BLaER1 treated with 17β-estradiol and CSF1 and Interleukin-3, amounts not matched to agents 10 nM and 100 nM (cell line): ENCODE data around the gene GTF2A2.
A peak's percentile ranks its signal among the peaks of the same experiment; 100 is the strongest.

Experiments
- H3K27ac ChIP-seq, 11 experiments: shearing (Covaris generic); formaldehyde crosslinking; 2 replicates each; pipeline ENCODE4 v1.8.1; 2022
- H3K27me3 ChIP-seq, 11 experiments: shearing (Covaris generic); formaldehyde crosslinking; 2 replicates each; pipeline ENCODE4 v1.8.1; 2022
- H3K36me3 ChIP-seq, 11 experiments: shearing (Covaris generic); formaldehyde crosslinking; 2 replicates each; pipeline ENCODE4 v1.8.1; 2022
- H3K4me1 ChIP-seq, 10 experiments: shearing (Covaris generic); formaldehyde crosslinking; 2 replicates each; pipeline ENCODE4 v1.8.1; 2022
- H3K4me2 ChIP-seq, 11 experiments: shearing (Covaris generic); formaldehyde crosslinking; 2 replicates each; pipeline ENCODE4 v1.8.1; 2022
- H3K4me3 ChIP-seq, 10 experiments: shearing (Covaris generic); formaldehyde crosslinking; 2 replicates each; pipeline ENCODE4 v1.8.1; 2022
- H3K9ac ChIP-seq, 11 experiments: shearing (Covaris generic); formaldehyde crosslinking; 2 replicates each; pipeline ENCODE4 v1.8.1; 2022
- H3K9me3 ChIP-seq, 11 experiments: shearing (Covaris generic); formaldehyde crosslinking; replicated peaks in 1 of 11; 2 replicates each; pipeline ENCODE4 v1.8.1; 2022
- H4K20me1 ChIP-seq, 11 experiments: shearing (Covaris generic); formaldehyde crosslinking; 2 replicates each; pipeline ENCODE4 v1.8.1; 2022
- Cebpa-rat ChIP-seq, 11 experiments: shearing (Covaris generic); IDR thresholded peaks; 2 replicates each; pipeline ENCODE4 v1.8.1; 2022

GTF2A2 gene

DNA sequence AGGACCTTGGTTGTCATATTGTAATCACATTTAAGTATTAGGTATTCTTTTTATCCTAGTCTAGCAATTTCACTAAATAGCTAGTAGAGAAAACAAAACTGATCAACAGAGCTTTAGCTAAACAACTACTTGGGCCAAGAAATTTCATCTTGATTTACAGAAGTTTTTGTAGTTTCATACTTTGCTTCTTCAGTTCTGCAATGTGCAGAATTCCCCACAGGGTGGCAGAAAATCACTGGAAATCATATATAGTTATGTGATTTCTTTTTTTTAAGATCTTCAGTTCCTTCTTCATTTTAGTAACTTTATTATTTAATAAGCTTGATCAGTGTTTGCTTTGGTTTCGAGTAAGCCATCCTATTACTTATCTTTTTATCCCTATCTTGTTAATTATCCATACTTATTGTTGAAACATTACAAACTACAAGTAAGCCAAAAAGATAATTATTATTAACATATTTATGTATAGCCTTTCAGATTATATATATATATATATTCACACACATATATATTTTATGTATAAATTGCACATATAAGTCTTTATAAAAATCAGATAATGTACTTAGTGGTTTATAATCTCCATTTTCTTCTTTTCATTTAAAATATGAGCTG, 34.0 kb upstream of the GTF2A2 start:
- Histone ChIP-seq H3K4me1 (peaks cover 23 to 36% (median 26%) of the 10 kb centered on the region in 10 experiments), H3K36me3 (peaks cover 0 to 14% (median 6%) of the 10 kb centered on the region in 11 experiments; a peak in 7 of 22 replicates), H3K27ac (no peak overlapping the region), H4K20me1 (peaks cover 0 to 28% (median 15%) of the 10 kb centered on the region in 11 experiments; a peak in 18 of 22 replicates), H3K9me3 (no peaks in the 10 kb centered on the region), H3K4me3 (no peak overlapping the region), H3K27me3 (no peaks in the 10 kb centered on the region), H3K4me2 (peak overlapping the region in 1 of 11 experiments; percentile 79; a peak in 1 of 22 replicates), H3K9ac (no peak overlapping the region)
- no peak for TF ChIP-seq Cebpa-rat (IDR thresholded peaks at IDR 0.05)

DNA sequence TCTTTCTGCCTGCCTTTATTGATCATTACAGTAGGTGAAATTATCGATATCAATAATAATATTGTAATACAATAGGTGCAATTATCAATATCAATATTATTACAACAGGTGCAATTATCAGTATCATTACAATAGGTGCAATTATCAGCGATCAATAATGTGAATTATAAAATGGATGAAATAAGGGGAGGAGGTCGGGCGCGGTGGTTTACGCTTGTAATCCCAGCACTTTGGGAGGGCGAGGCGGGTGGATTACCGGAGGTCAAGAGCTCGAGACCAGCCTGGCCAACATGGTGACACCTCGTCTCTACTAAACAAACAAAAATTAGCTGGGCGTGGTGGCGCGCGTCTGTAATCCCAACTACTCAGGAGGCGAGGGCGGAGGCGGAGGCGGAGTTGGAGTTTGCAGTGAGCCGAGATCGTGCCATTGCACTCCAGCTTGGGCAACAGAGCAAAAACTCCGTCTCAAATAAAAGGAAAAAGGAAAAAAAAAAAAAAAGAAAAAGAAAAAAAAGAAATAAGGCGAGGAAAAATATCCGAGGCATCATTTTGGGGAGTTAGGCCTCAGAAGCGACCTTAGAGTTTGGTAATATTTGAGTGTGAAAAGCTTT, 32.4 kb upstream of the GTF2A2 start:
- H3K36me3 ChIP-seq, result peaks cover 0 to 30% (median 14%) of the 10 kb centered on the region in 11 experiments; a peak in 14 of 22 replicates
- H4K20me1 ChIP-seq, result peaks cover 9 to 43% (median 31%) of the 10 kb centered on the region in 11 experiments; a peak in 20 of 22 replicates
- no peak for TF ChIP-seq Cebpa-rat (IDR thresholded peaks at IDR 0.05)
- H3K4me1 ChIP-seq, result peaks cover 38 to 46% (median 42%) of the 10 kb centered on the region in 10 experiments
- H3K27ac ChIP-seq, result peak overlapping the region; percentile 96 to 100 (median 99)
- peak overlapping the region; percentile 68 to 97 (median 88) for H3K4me3 ChIP-seq
- no peaks in the 10 kb centered on the region for H3K9me3 ChIP-seq
- H3K27me3 ChIP-seq, result no peaks in the 10 kb centered on the region
- H3K4me2 ChIP-seq, result peak overlapping the region; percentile 75 to 90 (median 80)
- H3K9ac ChIP-seq, result peak overlapping the region; percentile 96 to 100 (median 99)

DNA sequence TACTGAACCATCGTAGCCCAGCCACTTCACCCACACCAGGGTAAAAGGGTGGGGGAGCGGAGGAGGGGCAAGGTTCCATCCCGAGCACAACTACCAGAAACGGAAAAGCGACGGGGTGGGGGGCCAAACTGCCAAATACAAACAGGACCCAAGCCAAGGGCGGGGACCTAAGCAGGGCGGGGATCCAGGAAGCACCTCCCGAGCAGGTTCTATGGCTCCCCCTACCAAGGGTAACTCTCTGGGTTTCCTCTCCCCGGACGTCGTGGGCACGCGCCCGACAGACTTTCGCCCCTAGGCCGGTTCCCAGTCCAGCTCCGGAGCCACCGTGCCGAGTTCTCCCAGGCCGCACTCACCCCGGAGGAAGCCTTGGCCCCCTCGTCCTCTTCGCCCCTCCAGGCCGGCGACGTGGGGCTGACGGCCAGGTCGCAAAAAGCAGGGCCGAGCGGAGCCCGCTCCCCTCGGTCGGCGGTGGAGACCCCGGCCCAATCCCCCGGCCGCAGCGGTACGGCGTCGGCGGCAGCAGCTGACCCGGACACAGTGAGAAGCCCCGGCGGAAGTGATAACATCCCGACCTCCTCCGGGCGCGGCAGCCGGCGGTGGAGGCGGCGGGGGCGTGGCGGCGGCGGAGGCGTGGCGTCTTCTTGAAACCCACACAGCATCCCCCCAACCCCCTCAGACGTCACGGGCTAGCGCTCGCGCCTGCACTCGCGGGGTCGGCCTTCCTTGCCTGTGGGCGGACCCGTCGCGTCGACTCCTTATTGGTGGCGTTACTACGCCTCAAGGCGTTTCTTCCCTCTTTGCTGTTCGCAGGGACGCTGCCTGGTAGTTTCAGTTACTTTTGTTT, 31.7 kb upstream of the GTF2A2 start, which contains the start of gene BNIP2:
Gene BNIP2 (minus strand): TSS at position 539 of the 844 bp plus-strand sequence. CDS start 6,863 bp downstream, outside the sequence.
- H4K20me1 ChIP-seq, result peaks cover 12 to 50% (median 38%) of the 10 kb centered on the region in 11 experiments; a peak in 20 of 22 replicates
- peak within 1 kb of the TSS; percentile 85 to 100 (median 95) for H3K4me2 ChIP-seq
- H3K9me3 ChIP-seq, result no peaks in the 10 kb centered on the region
- peak within 1 kb of the TSS; percentile 96 to 100 (median 99) for H3K27ac ChIP-seq
- peak within 1 kb of the TSS; percentile 68 to 97 (median 88) for H3K4me3 ChIP-seq
- peaks cover 41 to 52% (median 47%) of the 10 kb centered on the region in 10 experiments for H3K4me1 ChIP-seq
- TF ChIP-seq Cebpa-rat (IDR thresholded peaks at IDR 0.05), result no peak
- H3K27me3 ChIP-seq, result no peaks in the 10 kb centered on the region
- peak within 1 kb of the TSS; percentile 96 to 100 (median 99) for H3K9ac ChIP-seq
- peaks cover 4 to 37% (median 16%) of the 10 kb centered on the region in 11 experiments; a peak in 17 of 22 replicates for H3K36me3 ChIP-seq

DNA sequence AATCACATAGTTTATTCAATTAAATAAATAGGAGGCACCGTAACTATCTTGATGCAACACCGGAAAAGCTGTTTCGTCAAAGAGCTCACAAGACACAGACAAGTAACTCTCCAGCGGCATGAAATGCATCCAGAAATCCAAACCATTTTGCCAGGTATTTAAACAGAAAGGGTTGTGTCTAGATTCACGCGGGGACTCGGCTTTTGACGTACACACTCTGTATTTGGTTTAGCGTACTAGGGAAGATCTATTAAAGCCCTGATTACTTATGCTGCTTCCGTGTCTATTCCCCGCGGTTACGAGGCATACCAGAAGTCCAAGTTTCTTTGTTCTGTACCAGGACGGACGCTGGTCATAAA, 31.1 kb upstream of the GTF2A2 start:
- 0 out of 22 replicates have a peak, but pooled peaks of 1 of the 11 experiments have one; percentile 28 for TF ChIP-seq Cebpa-rat (IDR thresholded peaks at IDR 0.05)
- Histone ChIP-seq H3K4me1 (peaks cover 41 to 56% (median 50%) of the 10 kb centered on the region in 10 experiments), H4K20me1 (peaks cover 16 to 56% (median 44%) of the 10 kb centered on the region in 11 experiments; a peak in 21 of 22 replicates), H3K9me3 (no peaks in the 10 kb centered on the region), H3K27me3 (no peaks in the 10 kb centered on the region), H3K4me3 (peak overlapping the region; percentile 68 to 97 (median 88)), H3K27ac (peak overlapping the region; percentile 96 to 100 (median 99)), H3K9ac (peak overlapping the region; percentile 96 to 100 (median 99)), H3K4me2 (peak overlapping the region; percentile 85 to 100 (median 95)), H3K36me3 (peaks cover 10 to 43% (median 22%) of the 10 kb centered on the region in 11 experiments; a peak in 20 of 22 replicates)

DNA sequence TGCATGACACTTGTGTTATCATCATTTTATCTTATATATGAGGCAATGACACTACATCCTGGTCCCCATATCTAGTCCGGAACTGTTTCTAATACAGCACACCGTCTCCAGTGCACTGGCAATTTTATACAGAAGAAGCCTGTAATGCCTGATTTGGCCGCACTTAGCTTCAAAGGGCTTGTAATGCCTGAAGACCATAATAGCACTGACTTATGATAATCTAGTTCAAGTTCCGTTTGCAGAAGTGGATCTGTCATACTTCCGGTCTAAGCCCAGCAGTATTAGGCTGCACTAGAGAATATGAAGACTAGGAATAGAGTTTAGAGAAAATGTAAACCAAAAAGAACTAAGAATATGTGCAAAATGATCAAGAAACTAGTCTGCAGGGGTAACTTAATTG, 30.5 kb upstream of the GTF2A2 start:
- Histone ChIP-seq H3K4me3 (peak overlapping the region; percentile 68 to 97 (median 88)), H4K20me1 (peaks cover 21 to 62% (median 50%) of the 10 kb centered on the region in 11 experiments; a peak in 21 of 22 replicates), H3K4me1 (peaks cover 41 to 59% (median 53%) of the 10 kb centered on the region in 10 experiments), H3K36me3 (peaks cover 16 to 49% (median 28%) of the 10 kb centered on the region in 11 experiments; a peak in 20 of 22 replicates), H3K27me3 (no peaks in the 10 kb centered on the region), H3K9ac (peak overlapping the region; percentile 96 to 100 (median 99)), H3K27ac (peak overlapping the region; percentile 96 to 100 (median 99)), H3K9me3 (no peaks in the 10 kb centered on the region), H3K4me2 (peak overlapping the region; percentile 85 to 100 (median 95))
- TF ChIP-seq Cebpa-rat (IDR thresholded peaks at IDR 0.05), result no peak

DNA sequence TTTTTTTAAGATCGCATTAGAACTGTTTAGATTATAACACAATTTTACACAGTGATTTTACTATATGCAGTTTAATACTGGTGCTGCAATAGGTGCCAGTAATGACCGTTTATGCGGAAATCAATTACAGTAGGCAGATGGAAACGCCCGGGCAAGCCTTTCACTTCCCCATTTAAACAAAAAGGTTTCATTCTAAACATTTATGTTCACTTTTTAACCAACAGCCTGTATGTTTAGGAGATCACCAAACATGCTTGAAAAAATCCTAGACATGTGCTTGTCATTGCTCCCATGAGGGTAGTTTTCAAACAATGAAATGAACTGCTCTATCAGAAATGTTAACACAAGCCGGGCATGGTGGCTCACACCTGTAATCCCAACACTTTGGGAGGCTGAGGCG, 29.1 kb upstream of the GTF2A2 start:
- Histone ChIP-seq H3K9me3 (no peaks in the 10 kb centered on the region), H3K27me3 (no peaks in the 10 kb centered on the region), H3K9ac (peak overlapping the region; percentile 75 to 100 (median 99); a peak in 21 of 22 replicates), H4K20me1 (peaks cover 26 to 76% (median 64%) of the 10 kb centered on the region in 11 experiments; a peak in 21 of 22 replicates), H3K36me3 (peaks cover 28 to 63% (median 41%) of the 10 kb centered on the region in 11 experiments), H3K4me1 (peaks cover 41 to 60% (median 53%) of the 10 kb centered on the region in 10 experiments), H3K27ac (peak overlapping the region; percentile 41 to 100 (median 99)), H3K4me2 (peak overlapping the region; percentile 85 to 100 (median 95)), H3K4me3 (peak overlapping the region; percentile 68 to 97 (median 88); a peak in 19 of 20 replicates)
- peak in 1 of 11 experiments; percentile 51; a peak in 1 of 22 replicates for TF ChIP-seq Cebpa-rat (IDR thresholded peaks at IDR 0.05)

DNA sequence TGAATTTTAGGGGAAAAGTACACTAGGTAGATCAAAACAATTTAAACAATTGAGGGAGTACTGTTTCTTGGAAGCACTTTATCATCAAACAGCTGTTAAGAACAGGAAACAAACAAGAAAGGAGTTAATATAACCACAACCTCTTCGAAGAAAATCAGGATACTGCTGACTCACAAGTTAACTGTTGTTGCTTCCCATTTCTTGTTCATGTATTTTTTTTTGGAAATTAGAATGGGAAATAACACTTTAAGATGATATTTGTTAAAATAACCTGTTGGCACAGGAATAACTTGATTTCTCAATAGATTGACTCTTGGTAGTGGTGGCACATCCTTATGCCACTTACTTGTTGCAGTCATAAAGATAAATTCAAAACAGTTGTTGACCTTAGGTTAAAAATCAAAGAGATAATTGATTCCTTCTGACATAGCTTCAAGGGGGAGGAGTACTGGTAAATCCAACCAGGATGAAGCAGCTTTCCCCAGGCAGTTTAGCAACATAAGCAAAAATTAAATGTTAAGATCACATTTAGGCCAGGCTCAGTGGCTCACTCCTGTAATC, 28.5 kb upstream of the GTF2A2 start:
- Histone ChIP-seq H3K27ac (peak overlapping the region; percentile 41 to 100 (median 99)), H4K20me1 (peaks cover 31 to 82% (median 70%) of the 10 kb centered on the region in 11 experiments; a peak in 21 of 22 replicates), H3K9ac (peak overlapping the region; percentile 75 to 100 (median 99); a peak in 21 of 22 replicates), H3K9me3 (no peaks in the 10 kb centered on the region), H3K27me3 (no peaks in the 10 kb centered on the region), H3K36me3 (peaks cover 34 to 69% (median 47%) of the 10 kb centered on the region in 11 experiments), H3K4me3 (peak overlapping the region; percentile 68 to 97 (median 88); a peak in 18 of 20 replicates), H3K4me1 (peaks cover 41 to 58% (median 51%) of the 10 kb centered on the region in 10 experiments), H3K4me2 (peak overlapping the region; percentile 85 to 100 (median 95))
- no peak for TF ChIP-seq Cebpa-rat (IDR thresholded peaks at IDR 0.05)

DNA sequence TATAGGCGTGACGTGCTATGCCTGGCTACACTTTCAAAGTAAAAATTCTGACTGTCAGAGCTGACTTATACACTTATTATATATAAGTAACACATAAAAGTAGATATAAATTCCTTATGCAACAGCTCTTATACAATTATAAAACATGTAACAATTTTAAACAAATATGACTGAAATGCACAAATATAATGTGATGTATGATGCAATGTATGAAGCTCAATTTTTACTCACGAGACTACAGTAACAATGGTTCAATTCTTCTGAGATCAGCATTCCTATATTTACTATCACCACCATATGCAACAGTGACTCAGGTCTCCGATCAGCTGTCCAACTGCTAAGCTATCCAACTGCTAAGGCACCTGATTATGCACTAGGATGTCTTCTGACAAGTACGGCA, 23.6 kb upstream of the GTF2A2 start:
- H3K9me3 ChIP-seq, result no peaks in the 10 kb centered on the region
- H3K4me3 ChIP-seq, result no peak overlapping the region
- H3K4me1 ChIP-seq, result peaks cover 12 to 57% (median 26%) of the 10 kb centered on the region in 10 experiments
- H3K27ac ChIP-seq, result no peak overlapping the region
- no peak overlapping the region for H3K9ac ChIP-seq
- peaks cover 83 to 100% (median 93%) of the 10 kb centered on the region in 11 experiments for H3K36me3 ChIP-seq
- no peaks in the 10 kb centered on the region for H3K27me3 ChIP-seq
- TF ChIP-seq Cebpa-rat (IDR thresholded peaks at IDR 0.05), result no peak
- H4K20me1 ChIP-seq, result peaks cover 43 to 100% (median 90%) of the 10 kb centered on the region in 11 experiments
- H3K4me2 ChIP-seq, result no peak overlapping the region
